HepG2 (cell line): ENCODE measurements around the gene HSDL2.

Experiments
- ATF2 ChIP-seq: sonication (generic); formaldehyde crosslinking; IDR thresholded peaks from 2 replicates; pipeline ENCODE4 v1.4.0; 2020; ENCODE audit warnings: missing genetic modification reagents
- CCAR2 ChIP-seq: fragments of 200-400 bp; formaldehyde crosslinking; optimal IDR thresholded peaks from 2 replicates; pipeline ENCODE3; 2018; ENCODE audit warnings: low read depth, mild to moderate bottlenecking, low read length, moderate library complexity
- EED ChIP-seq: sonication (generic); formaldehyde crosslinking; IDR thresholded peaks from 2 replicates; pipeline ENCODE4 v1.5.0; 2020; ENCODE audit warnings: mild to moderate bottlenecking, missing genetic modification reagents
- MAX ChIP-seq: IDR thresholded peaks from 2 replicates; pipeline ENCODE4 v1.6.1; 2012; ENCODE audit warnings: inconsistent platforms
- PCBP2 ChIP-seq: fragments of 200-400 bp; formaldehyde crosslinking; optimal IDR thresholded peaks from 2 replicates; pipeline ENCODE3; 2018; ENCODE audit warnings: low read length, low read depth; ENCODE audit not compliant: poor library complexity, severe bottlenecking
- RAD21 ChIP-seq: fragments of 450-650 bp; formaldehyde crosslinking; IDR thresholded peaks from 2 replicates; pipeline ENCODE4 v1.5.0; 2020; ENCODE audit warnings: mild to moderate bottlenecking
- SIN3A ChIP-seq: IDR thresholded peaks from 2 replicates; pipeline ENCODE4 v1.6.1; 2011; ENCODE audit warnings: low read depth, mild to moderate bottlenecking, control low read depth, low read length, borderline replicate concordance
- ZNF251 ChIP-seq: sonication (generic); formaldehyde crosslinking; IDR thresholded peaks from 2 replicates; pipeline ENCODE4 v1.9.0; 2021; ENCODE audit warnings: mild to moderate bottlenecking, missing genetic modification reagents
- ZNF629 ChIP-seq: sonication (generic); formaldehyde crosslinking; conservative IDR thresholded peaks from 2 replicates; pipeline ENCODE4 v1.5.0; 2020; ENCODE audit warnings: missing genetic modification reagents

GRCh38 chr9:112332674-112332976, 47.3 kb upstream of the HSDL2 start:
- TF ChIP-seq ATF2 (CRISPR knock-in tag) (no peak), CCAR2 (no peak), ZNF629 (CRISPR knock-in tag) (no peak), RAD21 (CRISPR knock-in tag) (no peak), SIN3A (no peak), EED (CRISPR knock-in tag) (no peak), PCBP2 (no peak), MAX (no peak; the same call in 1 of the 2 replicates), ZNF251 (CRISPR knock-in tag) (no peak)
